Measurements from ENCODE around the gene TENM4. TPM values are rescaled to one million over a fixed set of nuclear protein-coding genes. Genes with fewer than 3 reads are reported as not detected.

TENM4 gene
- total and polyA plus RNA-seq, 4 donors = 0.02 to 0.33 (median 0.14) TPM

- H3K36me3 ChIP-seq (ENCODE audit: control insufficient read depth in 4 of 4, insufficient read depth in 3 of 4, low read depth in 1 of 4, low read length in 3 of 4) = no peaks in the 10 kb centered on the region
- H3K9me3 ChIP-seq (ENCODE audit: control insufficient read depth in 4 of 4, low read length in 3 of 4) = no peaks in the 10 kb centered on the region
- H3K9ac ChIP-seq (ENCODE audit: low read depth in 1 of 2, low read length in 2 of 2) = no peak overlapping the region
- no peaks in the 10 kb centered on the region for H3K4me1 ChIP-seq (ENCODE audit: control insufficient read depth in 4 of 4, insufficient read depth in 4 of 4, low read length in 3 of 4)
- TF ChIP-seq EGR1 (IDR thresholded peaks at IDR 0.05; ENCODE audit: low read depth in 2 of 2) = no peak
- no peak for TF ChIP-seq RAD21 (IDR thresholded peaks at IDR 0.05)
- TF ChIP-seq RXRA (IDR thresholded peaks at IDR 0.05) = no peak
- TF ChIP-seq TAF1 (conservative IDR thresholded peaks at IDR 0.05) = no peak
- TF ChIP-seq SP1 (IDR thresholded peaks at IDR 0.05) = no peak
- TF ChIP-seq HNF4A (conservative IDR thresholded peaks at IDR 0.05) = no peak
- TF ChIP-seq FOXA1 (IDR thresholded peaks at IDR 0.05) = no peak
- TF ChIP-seq JUND (IDR thresholded peaks at IDR 0.05) = no peak
- TF ChIP-seq, protein P1, sequence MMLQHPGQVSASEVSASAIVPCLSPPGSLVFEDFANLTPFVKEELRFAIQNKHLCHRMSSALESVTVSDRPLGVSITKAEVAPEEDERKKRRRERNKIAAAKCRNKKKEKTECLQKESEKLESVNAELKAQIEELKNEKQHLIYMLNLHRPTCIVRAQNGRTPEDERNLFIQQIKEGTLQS (IDR thresholded peaks at IDR 0.05) = no peak
- TF ChIP-seq, protein P2, sequence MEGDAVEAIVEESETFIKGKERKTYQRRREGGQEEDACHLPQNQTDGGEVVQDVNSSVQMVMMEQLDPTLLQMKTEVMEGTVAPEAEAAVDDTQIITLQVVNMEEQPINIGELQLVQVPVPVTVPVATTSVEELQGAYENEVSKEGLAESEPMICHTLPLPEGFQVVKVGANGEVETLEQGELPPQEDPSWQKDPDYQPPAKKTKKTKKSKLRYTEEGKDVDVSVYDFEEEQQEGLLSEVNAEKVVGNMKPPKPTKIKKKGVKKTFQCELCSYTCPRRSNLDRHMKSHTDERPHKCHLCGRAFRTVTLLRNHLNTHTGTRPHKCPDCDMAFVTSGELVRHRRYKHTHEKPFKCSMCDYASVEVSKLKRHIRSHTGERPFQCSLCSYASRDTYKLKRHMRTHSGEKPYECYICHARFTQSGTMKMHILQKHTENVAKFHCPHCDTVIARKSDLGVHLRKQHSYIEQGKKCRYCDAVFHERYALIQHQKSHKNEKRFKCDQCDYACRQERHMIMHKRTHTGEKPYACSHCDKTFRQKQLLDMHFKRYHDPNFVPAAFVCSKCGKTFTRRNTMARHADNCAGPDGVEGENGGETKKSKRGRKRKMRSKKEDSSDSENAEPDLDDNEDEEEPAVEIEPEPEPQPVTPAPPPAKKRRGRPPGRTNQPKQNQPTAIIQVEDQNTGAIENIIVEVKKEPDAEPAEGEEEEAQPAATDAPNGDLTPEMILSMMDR (IDR thresholded peaks at IDR 0.05; ENCODE audit: low read depth, low read length, missing input control) = no peak
- no peak for TF ChIP-seq FOXA2 (IDR thresholded peaks at IDR 0.05)
- TF ChIP-seq YY1 (IDR thresholded peaks at IDR 0.05) = no peak
- TF ChIP-seq REST (IDR thresholded peaks at IDR 0.05) = no peak
- TF ChIP-seq, protein P3, sequence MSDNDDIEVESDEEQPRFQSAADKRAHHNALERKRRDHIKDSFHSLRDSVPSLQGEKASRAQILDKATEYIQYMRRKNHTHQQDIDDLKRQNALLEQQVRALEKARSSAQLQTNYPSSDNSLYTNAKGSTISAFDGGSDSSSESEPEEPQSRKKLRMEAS (IDR thresholded peaks at IDR 0.05) = no peak
- TF ChIP-seq HNF4G (IDR thresholded peaks at IDR 0.05) = no peak
- TF ChIP-seq GABPA (IDR thresholded peaks at IDR 0.05 in 1 of 2, conservative IDR thresholded peaks at IDR 0.05 in 1 of 2) = no peak
- TF ChIP-seq ZBTB33 (IDR thresholded peaks at IDR 0.05) = no peak
- 82% methylated on average over 4 of the region's 4 CpGs for WGBS
- no peak overlapping the region for H3K27ac ChIP-seq (ENCODE audit: low read depth in 1 of 2, low read length in 2 of 2)
- H3K4me3 ChIP-seq (ENCODE audit: low read depth in 1 of 3, low read length in 3 of 3) = no peak overlapping the region
- no peak for DNase-seq (ENCODE audit: low spot score)
- H3K27me3 ChIP-seq (ENCODE audit: control insufficient read depth in 4 of 4, insufficient read depth in 4 of 4, low read length in 3 of 4) = no peaks in the 10 kb centered on the region
Observed at GRCh38 chr11:79139900-79140299, 300.9 kb downstream of the TENM4 start.
